HepG2 (cell line): ENCODE results near the gene MAP1B. TPM values are rescaled to one million over a fixed set of nuclear protein-coding genes. Genes with fewer than 3 reads are reported as not detected.

Source experiments
- ATAC-seq: fragments of 200-7000 bp; cut with Tn5 transposase; 3 replicates; pipeline ENCODE4 v1.9.1; 2020; ENCODE audit warnings: mild to moderate bottlenecking, moderate library complexity
- BruUV-seq: library from RNA; stranded (reverse); fragments of 400-500 nt; replicated peaks from 2 replicates; lab custom pipeline; 2021; lab: Mats Ljungman, UMichigan
- CTCF ChIA-PET: fragments of 300-600 bp; formaldehyde crosslinking; extraction: SDS; loops from one replicate; lab custom pipeline; 2021; ENCODE audit warnings: low total read pairs, inconsistent platforms, low intra/inter-chr PET ratio; lab: Yijun Ruan, JAX
- POLR2A ChIA-PET: fragments of 350-600 bp; sonication (Branson Sonifier 250); formaldehyde crosslinking; loops from one replicate; lab custom pipeline; 2020; ENCODE audit warnings: antibody characterized with exemption, inconsistent platforms; lab: Yijun Ruan, JAX
- DNase-seq: peaks from one replicate; pipeline ENCODE4 v3.0.0-alpha.2; 2015; ENCODE audit warnings: low spot score
- FAIRE-seq: peaks from 3 replicates; lab custom pipeline; 2011; peaks lifted over from hg19 to GRCh38; lab: Jason Lieb, UNC
- H2AFZ ChIP-seq: one replicate; pipeline ENCODE4 v1.6.1; 2011; ENCODE audit warnings: low read length, inconsistent platforms
- H3K27ac ChIP-seq: fragments of 300-600 bp; 3 replicates; pipeline ENCODE4 v1.8.0; 2011; ENCODE audit warnings: mixed run types, mild to moderate bottlenecking, mixed read lengths, low read length, inconsistent platforms; ENCODE audit not compliant: insufficient read depth; ENCODE audit errors: extremely low read length
- H3K27me3 ChIP-seq, 2 experiments: fragments of 200-600 bp in 1 of 2; 2 replicates in 1 of 2; 3 replicates in 1 of 2; pipeline versions ENCODE4 v1.6.0 to v1.8.0; 2011; ENCODE audit warnings: low read length in 2 of 2, mild to moderate bottlenecking in 2 of 2, moderate library complexity in 2 of 2, inconsistent platforms in 1 of 2; ENCODE audit not compliant: insufficient read depth in 2 of 2, control insufficient read depth in 1 of 2
- H3K36me3 ChIP-seq, 2 experiments: fragments of 200-600 bp in 1 of 2; replicated peaks in 1 of 2; 2 replicates in 1 of 2; 3 replicates in 1 of 2; pipeline versions ENCODE4 v1.5.1 to v1.8.0; 2011; ENCODE audit warnings: low read length in 2 of 2, inconsistent platforms in 1 of 2; ENCODE audit not compliant: insufficient read depth in 2 of 2, control insufficient read depth in 1 of 2
- H3K4me1 ChIP-seq: 2 replicates; pipeline ENCODE4 v1.5.1; 2012; ENCODE audit warnings: low read length, inconsistent platforms; ENCODE audit not compliant: insufficient read depth
- H3K4me2 ChIP-seq: 2 replicates; pipeline ENCODE4 v1.6.0; 2011; ENCODE audit warnings: low read depth, low read length, inconsistent platforms
- H3K4me3 ChIP-seq, 3 experiments: fragments of 200-600 bp in 1 of 3; sonication (generic), shearing (Covaris generic) in 1 of 3; replicated peaks in 1 of 3; 2 replicates each; pipeline ENCODE4 v1.5.1; 2011 to 2016; ENCODE audit warnings: low read length in 3 of 3, inconsistent platforms in 2 of 3, low read depth in 2 of 3, mild to moderate bottlenecking in 2 of 3, control low read depth in 1 of 3, mixed read lengths in 1 of 3; ENCODE audit not compliant: insufficient read depth in 1 of 3
- H3K79me2 ChIP-seq: one replicate; pipeline ENCODE4 v1.6.1; 2011; ENCODE audit warnings: low read length, inconsistent platforms; ENCODE audit not compliant: insufficient read depth
- H3K9ac ChIP-seq: 2 replicates; pipeline ENCODE4 v1.6.0; 2011; ENCODE audit warnings: mild to moderate bottlenecking, low read depth, low read length, inconsistent platforms; ENCODE audit not compliant: insufficient read depth
- H3K9me3 ChIP-seq: 2 replicates; pipeline ENCODE4 v1.5.1; 2012; ENCODE audit warnings: mild to moderate bottlenecking, low read length
- H4K20me1 ChIP-seq: 2 replicates; pipeline ENCODE4 v1.6.0; 2011; ENCODE audit warnings: inconsistent platforms, mild to moderate bottlenecking, low read length, moderate library complexity; ENCODE audit not compliant: insufficient read depth
- FOXK2 ChIP-seq: fragments of 450-650 bp; IDR thresholded peaks from 2 replicates; pipeline ENCODE4 v1.6.1; 2016
- LCORL ChIP-seq, 2 experiments: fragments of 450-650 bp in 1 of 2; sonication (generic) in 1 of 2; formaldehyde crosslinking in 1 of 2; IDR thresholded peaks; 2 replicates each; pipeline versions ENCODE4 v1.5.0 to v1.6.1; 2017 to 2020; ENCODE audit warnings: antibody characterized with exemption in 1 of 2, missing genetic modification reagents in 1 of 2
- MAFK ChIP-seq, 2 experiments: IDR thresholded peaks in 1 of 2; conservative IDR thresholded peaks in 1 of 2; 2 replicates each; pipeline ENCODE4 v1.6.1; 2011; ENCODE audit warnings: improper control_type of control experiment in 2 of 2, low read length in 2 of 2
- MLXIP ChIP-seq: sonication (generic); formaldehyde crosslinking; IDR thresholded peaks from 2 replicates; pipeline ENCODE4 v1.9.0; 2021; ENCODE audit warnings: missing genetic modification reagents, borderline replicate concordance
- NONO ChIP-seq, 2 experiments: fragments of 450-650 bp in 1 of 2; sonication (generic) in 1 of 2; formaldehyde crosslinking in 1 of 2; IDR thresholded peaks in 1 of 2; conservative IDR thresholded peaks in 1 of 2; 2 replicates each; pipeline versions ENCODE4 v1.6.1 to v1.8.0; 2017 to 2022; ENCODE audit warnings: mild to moderate bottlenecking in 1 of 2, missing genetic modification reagents in 1 of 2, moderate library complexity in 1 of 2
- SRSF4 ChIP-seq: fragments of 200-400 bp; formaldehyde crosslinking; IDR thresholded peaks from one replicate; pipeline ENCODE4 v1.6.1; 2018; ENCODE audit warnings: mild to moderate bottlenecking, low read depth, low read length, moderate library complexity; ENCODE audit not compliant: poor library complexity, severe bottlenecking
- UBTF ChIP-seq: sonication (generic); formaldehyde crosslinking; IDR thresholded peaks from 2 replicates; pipeline ENCODE4 v1.4.0; 2020; ENCODE audit warnings: mild to moderate bottlenecking, missing genetic modification reagents
- ZBTB14 ChIP-seq: sonication (generic); formaldehyde crosslinking; IDR thresholded peaks from 2 replicates; pipeline ENCODE4 v1.4.0; 2020; ENCODE audit warnings: missing genetic modification reagents
- ZFP1 ChIP-seq: IDR thresholded peaks from 2 replicates; pipeline ENCODE4 v1.6.1; 2016
- ZMAT5 ChIP-seq: sonication (generic); formaldehyde crosslinking; IDR thresholded peaks from 2 replicates; pipeline ENCODE4 v1.5.0; 2020; ENCODE audit warnings: mild to moderate bottlenecking, low read depth, missing genetic modification reagents, borderline replicate concordance
- ZNF331 ChIP-seq: sonication (generic); formaldehyde crosslinking; IDR thresholded peaks from 2 replicates; pipeline ENCODE4 v1.4.0; 2020; ENCODE audit warnings: missing genetic modification reagents
- ZNF501 ChIP-seq: sonication (generic); formaldehyde crosslinking; IDR thresholded peaks from 2 replicates; pipeline ENCODE4 v1.5.1; 2020; ENCODE audit warnings: mild to moderate bottlenecking, moderate library complexity, missing genetic modification reagents
- ZNF768 ChIP-seq: sonication (generic); formaldehyde crosslinking; IDR thresholded peaks from 2 replicates; pipeline ENCODE4 v1.4.0; 2020; ENCODE audit warnings: missing genetic modification reagents
- ZNF83 ChIP-seq: sonication (generic); formaldehyde crosslinking; IDR thresholded peaks from 2 replicates; pipeline ENCODE4 v1.4.0; 2020; ENCODE audit warnings: missing genetic modification reagents, mild to moderate bottlenecking, borderline replicate concordance
- WGBS: methylation state at CpG from one replicate; pipeline ENCODE4 v1.1.6; 2017; ENCODE audit warnings: low lambda C conversion rate; 5-methylcytosine and 5-hydroxymethylcytosine counted together
- in situ Hi-C: cut with HindIII; loops from 2 replicates; pipeline ENCODE4 v1.10.0; 2017; ENCODE audit warnings: low pct_unique_long_range_greater_than_20kb; ENCODE audit not compliant: extremely low pct_ligation_motif_present
- intact Hi-C: fragments of 100-400 bp; cut with micrococcal nuclease; formaldehyde crosslinking; loops from one replicate; pipeline ENCODE4 v1.10.0; 2022; ENCODE audit not compliant: unreplicated experiment
- polyA plus RNA-seq, 8 experiments: library from polyadenylated mRNA; depleted of rRNA in 3 of 8; stranded (reverse) in 7 of 8; unstranded in 1 of 8; fragments of >200 nt; fragmentation: Illumina TruSeq in 4 of 8; extraction: Trizol in 4 of 8; gene quantifications; 2 replicates each; pipeline versions ENCODE4 v1.2.1 to v1.2.3, GENCODE V29; 2011 to 2016; ENCODE audit warnings: low read depth in 4 of 8, missing spikeins in 1 of 8, mixed read lengths in 1 of 8; ENCODE audit not compliant: insufficient read depth in 1 of 8
- total RNA-seq, 5 experiments: library from RNA; depleted of rRNA; stranded (reverse); fragments of >200 nt; fragmentation: Illumina TruSeq; extraction: Trizol; gene quantifications; 2 replicates each; pipeline ENCODE4 v1.2.3, GENCODE V29; 2016; ENCODE audit warnings: low read depth in 1 of 5

The MAP1B gene
- total and polyA plus RNA-seq, 2 of the 13 experiments (the other 11 are each of a cell fraction or from before 2014, with no cell fraction given): 3.3 to 6.2 TPM

- no peak for TF ChIP-seq SRSF4
- no peak for TF ChIP-seq ZNF331 (CRISPR knock-in tag)
- TF ChIP-seq ZFP1 (CRISPR knock-in tag): no peak
- TF ChIP-seq ZNF83: no peak
- TF ChIP-seq ZMAT5 (CRISPR knock-in tag): no peak
- no peak for TF ChIP-seq LCORL (IDR thresholded peaks at IDR 0.05)
- no peak for TF ChIP-seq LCORL (CRISPR knock-in tag; IDR thresholded peaks at IDR 0.05)
- no peak for TF ChIP-seq ZBTB14 (CRISPR knock-in tag)
- no peak for TF ChIP-seq MAFK (conservative IDR thresholded peaks at IDR 0.05 in 1 of 2, IDR thresholded peaks at IDR 0.05 in 1 of 2; ENCODE audit: low read length in 2 of 2)
- no peak for TF ChIP-seq NONO (IDR thresholded peaks at IDR 0.05)
- TF ChIP-seq NONO (CRISPR knock-in tag; conservative IDR thresholded peaks at IDR 0.05): no peak
These were observed 44.4 kb downstream of the MAP1B start (continued) for GRCh38 chr5:72151646-72152045.

GRCh38 chr5:72152545-72152944, 45.3 kb downstream of the MAP1B start:
- Histone ChIP-seq H3K27me3 (no peaks in the 10 kb centered on the region), H3K27ac (no peak overlapping the region), H3K4me1 (peaks cover 21% of the 10 kb centered on the region), H2AFZ (no peak overlapping the region), H3K9me3 (no peaks in the 10 kb centered on the region), H4K20me1 (no peaks in the 10 kb centered on the region), H3K36me3 (no peaks in the 10 kb centered on the region), H3K79me2 (no peaks in the 10 kb centered on the region), H3K4me2 (no peak overlapping the region), H3K4me3 (no peak overlapping the region), H3K9ac (no peak overlapping the region)
- 85% methylated on average over 8 of the region's 8 CpGs for WGBS
- ATAC-seq: no peak
- POLR2A ChIA-PET: no interaction called here
- no TSS peak for BruUV-seq
- FAIRE-seq: no peak
- intact Hi-C loops: no loop called here
- in situ Hi-C loops: no loop called here
- CTCF ChIA-PET: no interaction called here
- DNase-seq: no peak
- TF ChIP-seq FOXK2: no peak
- TF ChIP-seq UBTF: no peak
- no peak for TF ChIP-seq MLXIP
- no peak for TF ChIP-seq ZNF501 (CRISPR knock-in tag)
- TF ChIP-seq ZNF768: no peak
